ENCODE results near the gene HAPLN2. TPM values are rescaled to one million over a fixed set of nuclear protein-coding genes. Genes with fewer than 3 reads are reported as not detected.
A peak's percentile ranks its signal among the peaks of the same experiment; 100 is the strongest.

HAPLN2 gene
- total and polyA plus RNA-seq, 2 of the 8 experiments (the other 6 are each of a cell fraction or from before 2014, with no cell fraction given) = 0.19 to 0.51 TPM

GRCh38 chr1:156662005-156662799 is 43.0 kb downstream of the HAPLN2 start:
- no peak overlapping the region for H3K27ac ChIP-seq (ENCODE audit: low read depth, low read length)
- peak overlapping the region; percentile 100 for H2BK12ac ChIP-seq (ENCODE audit: low read depth, low read length)
- DNase-seq (ENCODE audit: low read depth in 1 of 2, low spot score in 2 of 2) (no peak), FAIRE-seq (no peak)
- no peak overlapping the region for H3K4me2 ChIP-seq (ENCODE audit: insufficient read depth in 1 of 2, low read depth in 2 of 2, low read length in 2 of 2)
- H3K23me2 ChIP-seq (ENCODE audit: low read depth, low read length) = peaks cover 6% of the 10 kb centered on the region
- H3K4ac ChIP-seq (replicated peaks; ENCODE audit: insufficient read length, low read depth, low read length) = peak overlapping the region; percentile 50
- POLR2A ChIA-PET (ENCODE audit: partially characterized antibody) = interaction anchor here (0.6 to 12.0 kb wide), 11 partner anchors 14 to 90 kb away, joined by 3 to 419 read pairs (median 4); partner anchors contain the start of genes HDGF, NAXE and NES
- peak overlapping the region; percentile 26 for H2BK120ac ChIP-seq (replicated peaks; ENCODE audit: low read depth, low read length)
- no peak overlapping the region for H3K56ac ChIP-seq (replicated peaks; ENCODE audit: insufficient read length, low read depth, low read length)
- H3K9ac ChIP-seq (replicated peaks in 1 of 4; ENCODE audit: extremely low read depth in 1 of 4, low read depth in 3 of 4, low read length in 3 of 4) = no peak overlapping the region
- peak overlapping the region; percentile 83 for H3K18ac ChIP-seq (ENCODE audit: extremely low read depth, low read length)
- H3K23ac ChIP-seq (ENCODE audit: insufficient read length) = no peak overlapping the region
- H3K36me3 ChIP-seq (ENCODE audit: control insufficient read depth in 2 of 4, insufficient read depth in 4 of 4, low read length in 3 of 4) = no peaks in the 10 kb centered on the region
- WGBS, 2 experiments (ENCODE audit: extremely low coverage in 1 of 2, insufficient coverage in 1 of 2, insufficient read length in 1 of 2, insufficient replicate concordance in 2 of 2, low coverage in 1 of 2, low lambda C conversion rate in 2 of 2, missing lambda C conversion rate in 1 of 2) = 57% methylated on average over 12 of the region's 12 CpGs; no CpG with 5 or more reads in 1 of the 2 experiments
- H3K4me1 ChIP-seq (replicated peaks in 1 of 4; ENCODE audit: control insufficient read depth in 3 of 4, insufficient read depth in 4 of 4, low read length in 3 of 4) = peaks cover 19 to 58% (median 49%) of the 10 kb centered on the region in 4 experiments
- no peak for TF ChIP-seq GABPA (IDR thresholded peaks at IDR 0.05; ENCODE audit: borderline replicate concordance, insufficient read depth, low read length)
- peak; percentile 95 for TF ChIP-seq KDM1A (IDR thresholded peaks at IDR 0.05; ENCODE audit: borderline replicate concordance, low read length)
- TF ChIP-seq ATF2 (IDR thresholded peaks at IDR 0.05; ENCODE audit: low read length) = no peak
- no peak for TF ChIP-seq NRF1 (IDR thresholded peaks at IDR 0.05; ENCODE audit: low read depth, low read length)
- TF ChIP-seq HDAC2 (IDR thresholded peaks at IDR 0.05; ENCODE audit: borderline replicate concordance in 1 of 2, low read depth in 2 of 2, low read length in 2 of 2) = peak in 1 of 2 experiments; percentile 76; a peak in 1 of 4 replicates
- no peak overlapping the region for H3K14ac ChIP-seq (ENCODE audit: insufficient read length)
- no peak overlapping the region for H3K4me3 ChIP-seq (ENCODE audit: extremely low read depth in 1 of 4, insufficient read depth in 2 of 4, low read depth in 3 of 4, low read length in 4 of 4)
- no peak overlapping the region; the same call in 1 of the 2 replicates for H4K8ac ChIP-seq (ENCODE audit: extremely low read depth, insufficient read depth, low read length)
- H2AK5ac ChIP-seq (ENCODE audit: low read depth, low read length) = peak overlapping the region; percentile 71; the same call in 1 of the 2 replicates
- H3K9me3 ChIP-seq (ENCODE audit: insufficient read depth in 2 of 2, low read depth in 1 of 2, low read length in 1 of 2) = no peaks in the 10 kb centered on the region
- CTCF ChIA-PET (ENCODE audit: partially characterized antibody) = interaction anchor here (0.6 to 66.0 kb wide), 7 partner anchors 18 to 212 kb away, joined by 3 to 4284 read pairs (median 6); partner anchors contain the start of genes BCAN, CRABP2, HAPLN2 and ISG20L2
- peak overlapping the region; percentile 97; the same call in 1 of the 2 replicates for H2BK20ac ChIP-seq (ENCODE audit: low read length)
- H2BK5ac ChIP-seq (ENCODE audit: low read depth, low read length) = peak overlapping the region; percentile 98
- 0 out of 2 replicates have a peak overlapping the region, but pooled peaks have one; percentile 31 for H2BK15ac ChIP-seq (ENCODE audit: low read length)
- no peak overlapping the region for H4K5ac ChIP-seq (ENCODE audit: insufficient read length, low read depth, low read length)
- H3K79me2 ChIP-seq (ENCODE audit: control insufficient read depth in 1 of 2, insufficient read depth in 2 of 2, low read length in 2 of 2) = no peaks in the 10 kb centered on the region
- H3K27me3 ChIP-seq (replicated peaks in 1 of 4; ENCODE audit: control insufficient read depth in 3 of 4, extremely low read depth in 1 of 4, insufficient read depth in 3 of 4, low read length in 3 of 4) = peaks cover 0 to 24% (median 14%) of the 10 kb centered on the region in 4 experiments; a peak in 6 of 7 replicates
- no peak overlapping the region for H2AFZ ChIP-seq (ENCODE audit: low read length)
- H4K91ac ChIP-seq (replicated peaks; ENCODE audit: insufficient read length, low read length) = peak overlapping the region; percentile 93
- H4K20me1 ChIP-seq (replicated peaks in 1 of 2; ENCODE audit: control insufficient read depth in 1 of 2, insufficient read depth in 2 of 2, low read length in 2 of 2) = no peaks in the 10 kb centered on the region
- H3K79me1 ChIP-seq (ENCODE audit: low read depth, low read length) = no peaks in the 10 kb centered on the region; the same call in 1 of the 2 replicates

Data from H1 (cell line).